Endothelial cell (in vitro differentiated cells): ENCODE measurements around the gene PRKAG2. TPM values are rescaled to one million over a fixed set of nuclear protein-coding genes. Genes with fewer than 3 reads are reported as not detected.
A peak's percentile ranks its signal among the peaks of the same experiment; 100 is the strongest.

ENCODE experiments used
- DNase-seq: peaks from one replicate; pipeline ENCODE4 v3.0.0; 2021; ENCODE audit warnings: low spot score
- H3K27ac Mint-ChIP-seq: one replicate; pipeline ENCODE4 v1.8.0; 2021; ENCODE audit warnings: mixed read lengths, inconsistent platforms; ENCODE audit not compliant: unreplicated experiment
- H3K27me3 Mint-ChIP-seq: one replicate; pipeline ENCODE4 v1.8.0; 2021; ENCODE audit warnings: mild to moderate bottlenecking, moderate library complexity, mixed read lengths, inconsistent platforms; ENCODE audit not compliant: unreplicated experiment
- H3K36me3 Mint-ChIP-seq: one replicate; pipeline ENCODE4 v1.8.0; 2021; ENCODE audit warnings: mild to moderate bottlenecking, low read depth, mixed read lengths, inconsistent platforms; ENCODE audit not compliant: unreplicated experiment
- H3K4me1 Mint-ChIP-seq: one replicate; pipeline ENCODE4 v1.8.0; 2021; ENCODE audit warnings: mild to moderate bottlenecking, mixed read lengths, inconsistent platforms; ENCODE audit not compliant: unreplicated experiment
- H3K4me3 Mint-ChIP-seq: one replicate; pipeline ENCODE4 v1.8.0; 2021; ENCODE audit warnings: mild to moderate bottlenecking, mixed read lengths, inconsistent platforms; ENCODE audit not compliant: unreplicated experiment
- H3K9me3 Mint-ChIP-seq: one replicate; pipeline ENCODE4 v1.8.0; 2021; ENCODE audit warnings: mixed read lengths, inconsistent platforms; ENCODE audit not compliant: unreplicated experiment
- CTCF ChIP-seq: fragments of 200-600 bp; sonication (generic); IDR thresholded peaks from one replicate; pipeline ENCODE4 v1.5.0; 2021; ENCODE audit warnings: antibody characterized with exemption; ENCODE audit not compliant: unreplicated experiment
- total RNA-seq: library from RNA; stranded (reverse); fragmentation: NEBNext Ultra II Directional; extraction: Animal tissue kit (Norgen Biotek cat#: 25700); gene quantifications from one replicate; pipeline ENCODE4 v1.2.1, GENCODE V29; 2021; ENCODE audit not compliant: unreplicated experiment

PRKAG2 gene
- total RNA-seq, 1 donor from 2014 or later = 16.0 TPM

DNA sequence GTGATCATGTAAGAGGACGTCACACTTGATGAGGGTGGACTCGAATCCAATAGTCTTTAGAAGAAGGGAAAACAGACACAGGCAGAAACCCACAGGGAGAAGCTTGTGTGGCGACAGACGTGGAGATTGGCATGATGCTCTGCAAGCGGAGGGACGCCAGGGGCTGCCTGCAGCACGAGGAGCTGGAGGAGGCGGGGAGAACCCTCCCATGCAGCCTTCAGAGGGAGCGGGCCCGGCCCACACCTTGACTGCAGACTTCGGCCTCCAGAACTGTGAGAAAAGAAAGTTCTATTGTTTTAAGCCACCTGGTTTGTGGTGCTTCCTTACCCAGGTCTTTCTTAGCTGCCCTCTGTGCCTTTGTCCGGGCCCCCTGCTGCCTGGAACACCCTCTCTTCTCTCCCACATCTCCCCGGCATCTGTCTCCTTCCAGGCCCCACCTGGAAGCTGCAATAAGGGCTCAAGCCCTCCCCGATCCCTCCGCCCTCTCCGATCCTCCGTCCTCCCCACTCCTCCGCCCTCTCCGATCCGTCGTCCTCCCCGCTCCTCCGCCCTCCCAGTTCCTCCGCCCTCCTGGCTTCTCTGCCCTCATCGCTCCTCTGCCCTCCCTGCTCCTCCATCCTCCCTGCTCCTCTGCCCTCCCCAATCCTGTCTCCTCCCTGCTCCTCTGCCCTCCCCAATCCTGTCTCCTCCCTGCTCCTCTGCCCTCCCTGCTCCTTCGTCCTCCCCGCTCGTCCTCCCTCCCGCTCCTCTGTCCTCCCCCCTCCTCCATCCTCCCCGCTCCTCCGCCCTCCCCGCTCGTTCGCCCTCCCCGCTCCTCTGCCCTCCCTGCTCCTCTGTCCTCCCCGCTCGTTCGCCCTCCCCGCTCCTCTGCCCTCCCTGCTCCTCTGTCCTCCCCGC is 17.4 kb upstream of the PRKAG2 start:
- TF ChIP-seq CTCF = no peak
- Mint-ChIP-seq H3K9me3 (no peaks in the 10 kb centered on the region), H3K4me1 (peaks cover 3% of the 10 kb centered on the region), H3K27me3 (peaks cover 14% of the 10 kb centered on the region), H3K27ac (no peak overlapping the region), H3K4me3 (no peak overlapping the region), H3K36me3 (peaks cover 4% of the 10 kb centered on the region)
- no peak for DNase-seq

DNA sequence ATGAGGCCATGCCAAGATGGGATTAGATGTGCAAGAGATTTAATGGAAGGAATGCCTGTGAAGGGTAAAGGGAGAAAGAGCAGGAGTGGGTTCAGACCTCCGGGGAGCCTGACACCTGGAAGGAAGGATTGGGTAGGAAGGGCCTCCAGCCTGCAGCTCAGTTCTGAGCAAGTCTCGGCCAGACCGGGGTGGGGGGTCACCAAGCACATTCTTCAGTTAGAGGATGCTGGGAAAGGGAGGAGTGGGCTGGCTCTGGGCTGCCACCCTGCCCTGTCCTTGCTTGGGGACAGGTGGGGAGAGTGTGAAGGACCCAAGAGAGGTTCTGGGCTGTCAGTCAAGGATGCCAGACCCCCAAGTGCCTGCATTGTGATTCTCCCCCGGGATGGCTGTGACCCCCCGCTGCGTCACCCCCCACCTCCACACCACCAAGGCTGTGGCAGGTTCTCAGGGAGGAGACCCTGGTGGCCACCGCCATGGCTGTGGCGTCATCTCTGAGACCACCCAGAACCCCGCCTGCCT is 16.5 kb upstream of the PRKAG2 start:
- peak overlapping the region; percentile 44 for H3K4me3 Mint-ChIP-seq
- H3K27me3 Mint-ChIP-seq = peaks cover 14% of the 10 kb centered on the region
- H3K9me3 Mint-ChIP-seq = no peaks in the 10 kb centered on the region
- H3K27ac Mint-ChIP-seq = no peak overlapping the region
- peaks cover 3% of the 10 kb centered on the region for H3K4me1 Mint-ChIP-seq
- peaks cover 4% of the 10 kb centered on the region for H3K36me3 Mint-ChIP-seq
- no peak for DNase-seq
- TF ChIP-seq CTCF = no peak

- no peak overlapping the region for H3K4me3 Mint-ChIP-seq
- H3K27ac Mint-ChIP-seq = no peak overlapping the region
- TF ChIP-seq CTCF = no peak
- no peak for DNase-seq
- peaks cover 14% of the 10 kb centered on the region for H3K27me3 Mint-ChIP-seq
- H3K9me3 Mint-ChIP-seq = no peaks in the 10 kb centered on the region
- H3K4me1 Mint-ChIP-seq = no peaks in the 10 kb centered on the region
- no peaks in the 10 kb centered on the region for H3K36me3 Mint-ChIP-seq
These were observed 14.8 kb upstream of the PRKAG2 start for GRCh38 chr7:151891753-151892152.

DNA sequence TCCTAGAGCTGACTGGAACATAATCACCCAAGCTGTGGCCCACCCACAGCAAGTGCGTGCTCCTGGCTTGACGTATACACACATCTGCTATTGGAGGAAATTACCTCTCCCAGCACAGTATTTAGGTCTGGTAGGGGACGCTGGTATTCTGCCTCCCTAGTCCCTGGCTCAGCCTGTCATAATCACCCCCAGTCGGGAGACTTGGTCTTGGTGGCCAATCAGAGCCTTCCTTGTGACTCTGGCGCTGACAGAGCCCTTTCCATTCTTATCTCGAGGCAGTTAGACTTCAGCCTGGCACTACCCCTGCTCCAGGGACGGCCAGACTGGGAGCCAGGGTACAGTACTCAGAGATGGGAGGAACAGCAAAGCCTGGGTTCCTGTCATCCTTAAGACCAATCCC is 14.3 kb upstream of the PRKAG2 start:
- Mint-ChIP-seq H3K9me3 (no peaks in the 10 kb centered on the region), H3K36me3 (no peaks in the 10 kb centered on the region), H3K27me3 (peaks cover 14% of the 10 kb centered on the region), H3K4me3 (peak overlapping the region; percentile 21), H3K27ac (no peak overlapping the region), H3K4me1 (no peaks in the 10 kb centered on the region)
- no peak for TF ChIP-seq CTCF
- DNase-seq = no peak

GRCh38 chr7:151890355-151891004 is 13.6 kb upstream of the PRKAG2 start:
- H3K36me3 Mint-ChIP-seq = no peaks in the 10 kb centered on the region
- no peak for DNase-seq

More at GRCh38 chr7:151890355-151891004, 13.6 kb upstream of the PRKAG2 start:
- peaks cover 16% of the 10 kb centered on the region for H3K27me3 Mint-ChIP-seq
- no peaks in the 10 kb centered on the region for H3K4me1 Mint-ChIP-seq
- no peaks in the 10 kb centered on the region for H3K9me3 Mint-ChIP-seq
- H3K4me3 Mint-ChIP-seq = no peak overlapping the region
- H3K27ac Mint-ChIP-seq = no peak overlapping the region
- TF ChIP-seq CTCF = no peak
